ENCODE results near the gene PAXX.

- no peak for TF ChIP-seq CTCF (IDR thresholded peaks at IDR 0.05)
- TF ChIP-seq POLR2A (IDR thresholded peaks at IDR 0.05), result no peak
Observed at GRCh38 chr9:137011907-137012675, 19.9 kb downstream of the PAXX start.

Measured in Peyer's patch (tissue), 4 donors.